ENCODE data around the gene SETD4. TPM values are rescaled to one million over a fixed set of nuclear protein-coding genes. Genes with fewer than 3 reads are reported as not detected.

The SETD4 gene
- total RNA-seq, 1 experiment from 2014 or later = 24.3 TPM

- Mint-ChIP-seq H3K4me1 (ENCODE audit: low read depth, unreplicated experiment) (peaks cover 13% of the 10 kb centered on the region), H3K4me3 (ENCODE audit: unreplicated experiment) (no peak overlapping the region), H3K27ac (ENCODE audit: unreplicated experiment) (peak overlapping the region; percentile 31), H3K36me3 (ENCODE audit: insufficient read depth, unreplicated experiment) (no peaks in the 10 kb centered on the region), H3K27me3 (ENCODE audit: insufficient read depth, unreplicated experiment) (no peaks in the 10 kb centered on the region), H3K9me3 (ENCODE audit: unreplicated experiment) (no peaks in the 10 kb centered on the region)
- H3K9me3 ChIP-seq = no peaks in the 10 kb centered on the region
- no TSS peak for BruUV-seq (replicated peaks)
- ChIA-PET CTCF (interaction anchor here (0.6 kb wide), 1 partner anchor 1166 kb away, joined by 3 read pairs; no protein-coding TSS in a partner anchor), POLR2A (no interaction called here)
- no peak overlapping the region for H3K4me3 ChIP-seq (ENCODE audit: low read depth, low read length)
- intact Hi-C loops (cut with micrococcal nuclease; ENCODE audit: unreplicated experiment) = no loop called here
- TF ChIP-seq CTCF (IDR thresholded peaks at IDR 0.05; ENCODE audit: insufficient read depth in 1 of 2, low read depth in 1 of 2, low read length in 1 of 2, severe bottlenecking in 1 of 2, unreplicated experiment in 1 of 2) = no peak
- no peak for DNase-seq
- H3K36me3 ChIP-seq (ENCODE audit: control insufficient read depth, insufficient read depth, low read length) = no peaks in the 10 kb centered on the region
- peaks cover 15% of the 10 kb centered on the region for H3K4me1 ChIP-seq
- H3K27me3 ChIP-seq (replicated peaks; ENCODE audit: control insufficient read depth, insufficient read depth, low read length) = no peaks in the 10 kb centered on the region
These were observed 45.1 kb upstream of the SETD4 start for GRCh38 chr21:36105327-36105842.

- intact Hi-C loops (cut with micrococcal nuclease; ENCODE audit: unreplicated experiment) = no loop called here
- ChIA-PET CTCF (interaction anchor here (0.6 kb wide), 2 partner anchors 78 to 1165 kb away, joined by 3 to 6 read pairs; no protein-coding TSS in a partner anchor), POLR2A (no interaction called here)
- peak overlapping the region; percentile 63 for H3K27ac Mint-ChIP-seq (ENCODE audit: unreplicated experiment)
- H3K36me3 ChIP-seq (ENCODE audit: control insufficient read depth, insufficient read depth, low read length) = no peaks in the 10 kb centered on the region
- DNase-seq = peak in 1 of 2 experiments; percentile 41
- H3K4me3 ChIP-seq (ENCODE audit: low read depth, low read length) = no peak overlapping the region
- H3K4me3 Mint-ChIP-seq (ENCODE audit: unreplicated experiment) = peak overlapping the region; percentile 14
- no peaks in the 10 kb centered on the region for H3K27me3 ChIP-seq (replicated peaks; ENCODE audit: control insufficient read depth, insufficient read depth, low read length)
- H3K27me3 Mint-ChIP-seq (ENCODE audit: insufficient read depth, unreplicated experiment) = no peaks in the 10 kb centered on the region
- no peaks in the 10 kb centered on the region for H3K36me3 Mint-ChIP-seq (ENCODE audit: insufficient read depth, unreplicated experiment)
- H3K4me1 ChIP-seq = peaks cover 15% of the 10 kb centered on the region
- no peaks in the 10 kb centered on the region for H3K9me3 ChIP-seq
- H3K4me1 Mint-ChIP-seq (ENCODE audit: low read depth, unreplicated experiment) = peaks cover 13% of the 10 kb centered on the region
- no TSS peak for BruUV-seq (replicated peaks)
- no peaks in the 10 kb centered on the region for H3K9me3 Mint-ChIP-seq (ENCODE audit: unreplicated experiment)
- TF ChIP-seq CTCF (IDR thresholded peaks at IDR 0.05; ENCODE audit: insufficient read depth in 1 of 2, low read depth in 1 of 2, low read length in 1 of 2, severe bottlenecking in 1 of 2, unreplicated experiment in 1 of 2) = peak; percentile 33 to 42
These were observed 44.3 kb upstream of the SETD4 start for GRCh38 chr21:36104317-36105300.

- H3K9me3 ChIP-seq = no peaks in the 10 kb centered on the region
- TF ChIP-seq CTCF (IDR thresholded peaks at IDR 0.05; ENCODE audit: insufficient read depth in 1 of 2, low read depth in 1 of 2, low read length in 1 of 2, severe bottlenecking in 1 of 2, unreplicated experiment in 1 of 2) = no peak
- ChIA-PET POLR2A (no interaction called here), CTCF (interaction anchor here (0.6 to 1.3 kb wide), 3 partner anchors 10 to 144 kb away, joined by 3 to 7 read pairs (median 3); no protein-coding TSS in a partner anchor)
- Mint-ChIP-seq H3K27me3 (ENCODE audit: insufficient read depth, unreplicated experiment) (no peaks in the 10 kb centered on the region), H3K4me3 (ENCODE audit: unreplicated experiment) (no peak overlapping the region), H3K36me3 (ENCODE audit: insufficient read depth, unreplicated experiment) (no peaks in the 10 kb centered on the region), H3K9me3 (ENCODE audit: unreplicated experiment) (no peaks in the 10 kb centered on the region), H3K4me1 (ENCODE audit: low read depth, unreplicated experiment) (peaks cover 13% of the 10 kb centered on the region), H3K27ac (ENCODE audit: unreplicated experiment) (peak overlapping the region; percentile 63)
- no TSS peak for BruUV-seq (replicated peaks)
- no peak overlapping the region for H3K4me3 ChIP-seq (ENCODE audit: low read depth, low read length)
- H3K36me3 ChIP-seq (ENCODE audit: control insufficient read depth, insufficient read depth, low read length) = no peaks in the 10 kb centered on the region
- peaks cover 15% of the 10 kb centered on the region for H3K4me1 ChIP-seq
- intact Hi-C loops (cut with micrococcal nuclease; ENCODE audit: unreplicated experiment) = no loop called here
- DNase-seq = peak; percentile 47 to 60
- H3K27me3 ChIP-seq (replicated peaks; ENCODE audit: control insufficient read depth, insufficient read depth, low read length) = no peaks in the 10 kb centered on the region
These were observed 43.1 kb upstream of the SETD4 start for GRCh38 chr21:36103434-36103833.

Measured in Caco-2 (cell line).